UCSD-AML1 (cell line): Measurements from ENCODE around the gene C11orf71.

Experiments used
- DNase-seq: peaks from one replicate; lab custom pipeline; 2025; ENCODE audit not compliant: unreplicated experiment; lab: John Stamatoyannopoulos, UW

Gene C11orf71

GRCh38 chr11:114399490-114400215, 658 bp downstream of the C11orf71 start:
- no peak for DNase-seq

GRCh38 chr11:114398303-114398920, 1.9 kb downstream of the C11orf71 start:
- no peak for DNase-seq

DNA sequence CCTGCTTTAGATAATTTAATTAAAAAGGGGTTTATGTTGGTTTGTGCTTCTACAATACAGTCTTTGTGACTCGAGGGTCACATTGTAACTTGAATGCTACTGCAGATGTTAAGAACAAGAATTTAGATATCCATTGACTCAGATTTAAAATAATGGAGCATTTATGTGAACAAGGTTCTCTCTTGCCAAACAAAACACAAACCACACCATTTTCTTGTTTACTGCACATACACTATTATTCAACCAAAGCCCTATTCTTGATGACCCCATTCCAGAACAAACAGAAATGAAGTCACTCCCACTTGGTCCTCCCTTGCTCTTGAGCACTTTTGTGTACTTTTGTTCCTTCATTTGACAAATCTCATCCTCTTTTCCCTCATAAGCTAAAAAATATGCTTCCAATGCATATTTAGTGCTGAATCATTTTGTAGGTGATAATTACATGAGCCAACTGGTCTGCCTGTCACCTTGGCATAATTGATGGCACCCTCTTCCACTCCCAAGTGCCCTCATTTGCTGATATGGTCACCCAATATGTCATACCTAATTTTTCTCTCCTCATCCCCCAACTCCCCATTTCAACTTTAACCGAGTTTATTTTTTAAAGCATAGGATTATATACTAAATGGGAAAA, 2.8 kb downstream of the C11orf71 start:
- no peak for DNase-seq

DNA sequence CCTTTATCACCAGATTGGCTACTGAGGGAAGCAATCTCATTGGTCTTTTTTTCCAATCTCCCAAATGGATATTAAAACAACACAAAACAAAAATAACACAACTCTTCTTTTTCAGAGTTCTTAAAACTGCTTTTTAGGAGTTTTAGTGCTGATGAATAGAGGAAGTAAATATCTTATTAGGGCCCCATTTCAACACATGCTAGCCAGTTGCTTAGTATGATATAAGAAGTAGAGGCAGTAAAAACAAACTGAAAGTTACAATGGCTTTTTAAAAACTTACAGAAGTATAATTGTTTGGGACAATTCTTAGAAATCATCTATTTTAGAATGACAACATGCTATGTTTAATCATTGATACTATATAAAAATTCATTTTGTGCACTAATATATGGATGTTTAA, 3.4 kb downstream of the C11orf71 start:
- DNase-seq = no peak

GRCh38 chr11:114395736-114396135, 4.6 kb downstream of the C11orf71 start:
- DNase-seq = no peak

DNA sequence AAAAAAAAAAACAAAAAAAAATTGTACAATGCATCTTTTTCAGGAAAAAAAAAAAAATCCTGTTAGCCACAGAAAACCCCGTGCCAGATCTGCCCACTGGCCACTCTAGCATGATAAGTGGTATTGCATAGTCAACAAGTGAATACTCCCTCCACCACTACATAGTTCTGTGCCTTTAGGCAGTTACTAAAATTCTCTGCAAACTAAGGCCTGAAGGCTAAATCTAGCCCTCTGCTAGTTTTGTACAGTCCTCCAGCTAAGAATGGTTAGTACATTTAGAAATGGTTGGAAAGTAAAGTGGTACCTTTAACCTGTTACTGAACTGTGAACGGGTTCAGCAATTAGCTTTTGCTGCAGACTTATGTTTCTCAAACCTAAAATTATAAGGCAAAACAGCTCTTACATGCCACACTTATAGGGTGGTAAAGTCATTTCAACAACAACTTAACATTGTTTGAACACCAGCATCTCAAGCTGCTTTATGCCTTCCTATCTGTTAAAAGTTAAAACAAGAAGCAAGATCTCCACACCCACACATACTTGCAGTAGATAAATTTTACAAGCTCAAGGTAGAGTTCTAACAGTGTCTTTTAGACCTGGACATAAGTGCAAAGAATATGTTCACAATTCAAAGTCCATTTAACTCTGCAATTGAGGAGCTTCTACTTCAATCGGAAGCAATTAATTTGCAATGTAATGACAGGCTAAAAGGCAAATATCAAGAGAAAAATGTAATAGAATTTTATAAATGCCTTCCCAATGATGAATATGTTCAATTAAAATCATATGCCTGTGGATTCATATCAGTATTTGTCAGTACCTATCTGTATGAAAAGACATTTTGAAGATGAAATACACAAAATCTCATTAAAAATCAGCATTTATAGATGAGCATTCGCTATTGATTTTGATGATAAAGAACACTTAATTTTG, 7.3 kb downstream of the C11orf71 start:
- DNase-seq = no peak

GRCh38 chr11:114386545-114386944, 13.8 kb downstream of the C11orf71 start:
- no peak for DNase-seq

- no peak for DNase-seq
These were observed 14.2 kb downstream of the C11orf71 start for GRCh38 chr11:114386131-114386530.

DNA sequence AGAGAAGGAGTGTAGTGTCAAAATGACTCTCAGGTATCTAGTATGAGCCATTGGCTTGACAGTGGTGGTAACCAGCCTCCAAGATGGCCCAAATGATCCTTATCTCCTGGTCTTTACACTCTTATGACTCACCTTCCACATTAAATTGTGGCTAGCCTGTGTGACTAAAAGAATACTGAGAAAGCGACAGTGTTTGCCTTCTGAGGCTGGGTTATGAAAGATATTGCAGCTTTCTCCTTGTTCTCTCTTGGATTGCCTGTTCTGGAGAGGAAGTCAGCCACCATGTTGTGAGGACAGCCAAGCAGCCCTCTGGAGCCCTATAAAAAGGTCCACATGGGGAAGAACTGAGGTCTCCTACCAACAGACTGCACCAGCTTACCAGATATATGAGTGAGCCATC, 15.8 kb downstream of the C11orf71 start:
- DNase-seq = no peak

- no peak for DNase-seq
These were observed 17.8 kb downstream of the C11orf71 start for GRCh38 chr11:114382509-114382908.

GRCh38 chr11:114379394-114380069, 20.8 kb downstream of the C11orf71 start:
- no peak for DNase-seq

DNA sequence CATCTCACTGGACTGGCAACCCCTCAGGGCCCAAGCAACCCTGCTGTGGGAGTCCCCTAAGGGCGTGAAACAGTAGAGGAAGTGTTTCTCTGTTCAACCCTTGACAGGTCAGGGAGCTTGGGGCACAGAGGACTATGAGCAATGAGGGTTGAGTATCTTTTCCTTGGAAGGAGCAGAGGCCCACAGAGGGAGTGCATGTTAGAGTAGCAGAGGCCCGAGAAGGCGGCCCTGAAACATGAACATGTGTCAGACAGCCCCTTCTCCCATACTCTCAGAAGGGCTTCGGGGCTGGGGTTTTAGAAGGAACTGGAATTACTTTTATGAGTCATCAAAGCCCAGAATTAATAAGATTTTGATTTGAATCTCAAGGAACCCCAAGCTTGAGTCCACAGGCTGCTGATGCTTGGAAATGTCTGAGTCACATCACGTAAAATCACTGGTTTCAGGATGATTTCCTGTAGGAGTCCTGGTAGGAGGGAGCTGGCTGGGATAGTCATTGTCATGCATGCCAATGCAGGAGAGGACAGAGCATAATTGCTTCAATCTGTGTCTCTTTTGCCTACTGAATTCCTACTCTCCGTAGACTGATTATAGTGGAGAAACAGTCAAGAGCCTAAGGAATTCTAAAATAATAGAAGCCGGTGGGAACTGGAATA, 22.6 kb downstream of the C11orf71 start:
- DNase-seq = no peak

- DNase-seq = no peak
These were observed 25.3 kb downstream of the C11orf71 start for GRCh38 chr11:114375052-114375451.

- DNase-seq = no peak
These were observed 31.2 kb downstream of the C11orf71 start for GRCh38 chr11:114368918-114369680.

GRCh38 chr11:114367244-114367957, 32.9 kb downstream of the C11orf71 start:
- DNase-seq = no peak

- DNase-seq = no peak
These were observed 33.7 kb downstream of the C11orf71 start for GRCh38 chr11:114366331-114367243.

GRCh38 chr11:114362958-114363357, 37.4 kb downstream of the C11orf71 start:
- DNase-seq = no peak

DNA sequence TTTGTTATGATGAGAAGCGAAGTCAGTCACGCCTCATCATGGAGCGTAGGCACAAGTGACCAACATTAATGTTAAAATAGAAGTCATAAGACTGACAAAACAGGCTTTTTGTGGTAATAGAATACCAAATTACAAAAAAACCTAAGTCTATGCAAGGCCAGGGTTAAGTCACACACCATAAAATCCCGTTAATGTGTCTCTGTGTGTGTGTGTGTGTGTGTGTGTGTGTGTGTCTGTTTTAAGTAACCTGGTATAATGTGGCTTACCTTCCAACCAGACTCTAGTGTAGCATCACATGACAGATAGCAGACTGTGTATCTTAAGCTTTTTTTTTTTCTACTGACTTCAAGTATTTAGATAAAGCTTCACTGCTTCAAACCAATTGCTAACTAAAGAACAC, 38.0 kb downstream of the C11orf71 start:
- DNase-seq = no peak
